C4-2B (cell line): Measurements from ENCODE around the gene ITGBL1.

Source experiments
- H3K27ac ChIP-seq: fragments of 450-650 bp; 2 replicates; pipeline ENCODE4 v1.5.1; 2017
- ZFX ChIP-seq: fragments of 450-650 bp; IDR thresholded peaks from 2 replicates; pipeline ENCODE4 v1.6.1; 2017
- TF ChIP-seq, protein P1 (sequence below): fragments of 450-650 bp; conservative IDR thresholded peaks from 2 replicates; pipeline ENCODE4 v1.5.1; 2017; ENCODE audit warnings: mild to moderate bottlenecking

The ITGBL1 gene

DNA sequence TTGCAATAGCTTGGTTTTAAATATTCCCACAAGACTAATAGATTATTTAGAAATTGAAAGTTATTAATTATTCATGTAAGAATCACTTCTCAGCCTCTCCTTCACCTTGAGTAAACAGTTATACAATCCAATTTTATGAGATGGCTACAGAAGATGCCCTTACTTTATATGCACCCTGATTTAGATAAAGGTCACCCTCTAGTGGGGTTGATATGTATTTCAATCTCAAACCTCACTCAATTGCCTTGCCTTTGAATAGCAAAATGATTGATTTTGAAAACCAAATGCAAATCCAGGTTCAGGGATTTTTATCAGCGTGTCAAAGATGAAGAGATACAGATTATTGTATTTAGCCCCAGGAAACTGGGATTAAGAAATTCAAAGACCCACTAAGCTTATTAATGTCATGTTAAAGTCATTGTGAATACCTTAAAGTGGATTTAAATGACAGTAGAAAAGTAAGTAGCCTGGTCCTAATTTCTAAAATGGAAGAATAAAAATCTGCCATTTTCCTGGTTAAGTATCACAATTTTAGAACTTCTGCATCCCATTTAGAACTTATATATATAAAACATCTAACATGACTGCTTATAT lies 305.1 kb downstream of the ITGBL1 start:
- TF ChIP-seq ZFX = no peak
- TF ChIP-seq, protein P1, sequence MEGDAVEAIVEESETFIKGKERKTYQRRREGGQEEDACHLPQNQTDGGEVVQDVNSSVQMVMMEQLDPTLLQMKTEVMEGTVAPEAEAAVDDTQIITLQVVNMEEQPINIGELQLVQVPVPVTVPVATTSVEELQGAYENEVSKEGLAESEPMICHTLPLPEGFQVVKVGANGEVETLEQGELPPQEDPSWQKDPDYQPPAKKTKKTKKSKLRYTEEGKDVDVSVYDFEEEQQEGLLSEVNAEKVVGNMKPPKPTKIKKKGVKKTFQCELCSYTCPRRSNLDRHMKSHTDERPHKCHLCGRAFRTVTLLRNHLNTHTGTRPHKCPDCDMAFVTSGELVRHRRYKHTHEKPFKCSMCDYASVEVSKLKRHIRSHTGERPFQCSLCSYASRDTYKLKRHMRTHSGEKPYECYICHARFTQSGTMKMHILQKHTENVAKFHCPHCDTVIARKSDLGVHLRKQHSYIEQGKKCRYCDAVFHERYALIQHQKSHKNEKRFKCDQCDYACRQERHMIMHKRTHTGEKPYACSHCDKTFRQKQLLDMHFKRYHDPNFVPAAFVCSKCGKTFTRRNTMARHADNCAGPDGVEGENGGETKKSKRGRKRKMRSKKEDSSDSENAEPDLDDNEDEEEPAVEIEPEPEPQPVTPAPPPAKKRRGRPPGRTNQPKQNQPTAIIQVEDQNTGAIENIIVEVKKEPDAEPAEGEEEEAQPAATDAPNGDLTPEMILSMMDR = peak; percentile 62
- no peak overlapping the region for H3K27ac ChIP-seq

- TF ChIP-seq ZFX = no peak
- TF ChIP-seq, protein P1 = no peak
- H3K27ac ChIP-seq = no peak overlapping the region
Observed at GRCh38 chr13:101763191-101763590, 310.7 kb downstream of the ITGBL1 start.
